ENCODE measurements around the gene TSPAN7.

The TSPAN7 gene, protein sequence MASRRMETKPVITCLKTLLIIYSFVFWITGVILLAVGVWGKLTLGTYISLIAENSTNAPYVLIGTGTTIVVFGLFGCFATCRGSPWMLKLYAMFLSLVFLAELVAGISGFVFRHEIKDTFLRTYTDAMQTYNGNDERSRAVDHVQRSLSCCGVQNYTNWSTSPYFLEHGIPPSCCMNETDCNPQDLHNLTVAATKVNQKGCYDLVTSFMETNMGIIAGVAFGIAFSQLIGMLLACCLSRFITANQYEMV

DNA sequence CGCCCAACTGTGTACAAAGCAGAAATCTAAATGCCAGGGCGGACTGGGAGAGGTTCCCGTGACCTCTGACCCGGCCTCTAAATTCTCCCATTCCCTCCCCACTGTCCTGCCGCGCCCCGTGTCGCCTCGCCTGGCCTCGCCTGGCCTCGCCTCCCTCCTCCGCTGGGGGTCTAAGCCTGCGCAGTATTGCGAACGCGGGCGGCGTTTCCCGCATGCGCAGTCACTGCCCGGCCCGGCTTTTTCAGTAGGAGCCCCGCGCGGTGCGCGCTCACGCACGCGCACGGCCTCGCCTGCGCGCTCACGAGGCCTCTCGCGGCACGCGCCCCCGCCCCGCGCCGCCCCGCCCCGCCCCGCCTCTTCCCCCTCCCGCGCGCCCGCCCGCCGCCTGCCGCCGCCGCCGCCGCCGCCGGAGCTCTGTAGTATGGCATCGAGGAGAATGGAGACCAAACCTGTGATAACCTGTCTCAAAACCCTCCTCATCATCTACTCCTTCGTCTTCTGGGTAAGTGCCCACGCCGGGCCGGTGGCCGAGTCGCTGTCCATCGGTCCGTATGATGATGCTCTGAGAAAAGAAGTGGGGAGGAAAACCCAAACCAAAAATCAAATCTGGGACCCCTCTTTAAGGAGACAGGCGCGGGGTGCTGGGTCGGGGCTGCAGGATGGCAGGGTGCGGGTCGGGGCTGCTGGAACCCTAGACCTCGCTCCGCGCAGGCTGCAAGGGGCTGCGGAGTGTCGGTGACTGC, at the start of gene TSPAN7:
Gene TSPAN7 (plus strand): TSS at position 417 of the 743 bp plus-strand sequence. CDS start 5 bp downstream, at position 422.
- ATAC-seq, result peak; percentile 73

DNA sequence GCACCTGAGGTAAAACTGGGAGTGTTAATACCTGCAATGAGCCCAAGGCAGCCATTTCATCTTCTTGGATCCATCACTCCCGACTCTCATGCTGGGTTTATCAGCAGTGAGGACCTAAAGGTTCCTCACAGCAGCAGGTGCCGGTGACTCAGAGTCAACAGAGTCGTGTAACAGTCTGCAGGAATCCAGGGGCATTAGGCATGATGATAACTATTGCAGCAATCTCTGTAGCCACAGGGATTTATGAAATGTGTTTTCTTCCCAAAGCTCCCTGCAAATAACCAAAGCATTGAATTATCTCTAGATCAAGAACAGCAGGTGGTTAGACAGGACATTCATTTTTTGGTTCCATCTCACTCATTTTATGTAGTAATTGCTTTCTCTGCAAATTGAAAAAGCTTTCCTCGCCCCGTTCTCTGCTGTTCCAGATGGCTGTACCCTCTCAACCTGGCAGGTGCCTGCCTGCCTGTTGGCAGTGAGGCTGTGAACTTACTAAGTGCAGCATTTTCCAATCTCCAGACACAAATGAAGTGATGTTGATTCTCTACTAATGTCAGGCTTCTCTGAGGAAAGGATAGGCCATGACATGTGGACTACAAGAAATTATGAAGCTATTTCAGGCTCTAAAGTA, 48.1 kb upstream of the TSPAN7 start:
- no peak for TF ChIP-seq ARNTL (CRISPR knock-in tag; IDR thresholded peaks at IDR 0.05; ENCODE audit: borderline replicate concordance, low read depth)
- TF ChIP-seq, protein P1, sequence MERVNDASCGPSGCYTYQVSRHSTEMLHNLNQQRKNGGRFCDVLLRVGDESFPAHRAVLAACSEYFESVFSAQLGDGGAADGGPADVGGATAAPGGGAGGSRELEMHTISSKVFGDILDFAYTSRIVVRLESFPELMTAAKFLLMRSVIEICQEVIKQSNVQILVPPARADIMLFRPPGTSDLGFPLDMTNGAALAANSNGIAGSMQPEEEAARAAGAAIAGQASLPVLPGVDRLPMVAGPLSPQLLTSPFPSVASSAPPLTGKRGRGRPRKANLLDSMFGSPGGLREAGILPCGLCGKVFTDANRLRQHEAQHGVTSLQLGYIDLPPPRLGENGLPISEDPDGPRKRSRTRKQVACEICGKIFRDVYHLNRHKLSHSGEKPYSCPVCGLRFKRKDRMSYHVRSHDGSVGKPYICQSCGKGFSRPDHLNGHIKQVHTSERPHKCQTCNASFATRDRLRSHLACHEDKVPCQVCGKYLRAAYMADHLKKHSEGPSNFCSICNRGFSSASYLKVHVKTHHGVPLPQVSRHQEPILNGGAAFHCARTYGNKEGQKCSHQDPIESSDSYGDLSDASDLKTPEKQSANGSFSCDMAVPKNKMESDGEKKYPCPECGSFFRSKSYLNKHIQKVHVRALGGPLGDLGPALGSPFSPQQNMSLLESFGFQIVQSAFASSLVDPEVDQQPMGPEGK (CRISPR knock-in tag; IDR thresholded peaks at IDR 0.05; ENCODE audit: borderline replicate concordance), result no peak
- TF ChIP-seq TCF4 (CRISPR knock-in tag; IDR thresholded peaks at IDR 0.05; ENCODE audit: borderline replicate concordance), result no peak
- TF ChIP-seq BACH2 (CRISPR knock-in tag; IDR thresholded peaks at IDR 0.05; ENCODE audit: borderline replicate concordance), result no peak
- ATAC-seq, result no peak

More for the DNA sequence above, at the start of gene TSPAN7:
- TF ChIP-seq, protein P2, sequence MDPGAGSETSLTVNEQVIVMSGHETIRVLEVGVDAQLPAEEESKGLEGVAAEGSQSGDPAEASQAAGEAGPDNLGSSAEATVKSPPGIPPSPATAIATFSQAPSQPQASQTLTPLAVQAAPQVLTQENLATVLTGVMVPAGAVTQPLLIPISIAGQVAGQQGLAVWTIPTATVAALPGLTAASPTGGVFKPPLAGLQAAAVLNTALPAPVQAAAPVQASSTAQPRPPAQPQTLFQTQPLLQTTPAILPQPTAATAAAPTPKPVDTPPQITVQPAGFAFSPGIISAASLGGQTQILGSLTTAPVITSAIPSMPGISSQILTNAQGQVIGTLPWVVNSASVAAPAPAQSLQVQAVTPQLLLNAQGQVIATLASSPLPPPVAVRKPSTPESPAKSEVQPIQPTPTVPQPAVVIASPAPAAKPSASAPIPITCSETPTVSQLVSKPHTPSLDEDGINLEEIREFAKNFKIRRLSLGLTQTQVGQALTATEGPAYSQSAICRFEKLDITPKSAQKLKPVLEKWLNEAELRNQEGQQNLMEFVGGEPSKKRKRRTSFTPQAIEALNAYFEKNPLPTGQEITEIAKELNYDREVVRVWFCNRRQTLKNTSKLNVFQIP (CRISPR knock-in tag; IDR thresholded peaks at IDR 0.05; ENCODE audit: borderline replicate concordance, low read depth), result no peak
- TF ChIP-seq SNAI2 (CRISPR knock-in tag; IDR thresholded peaks at IDR 0.05), result no peak
- TF ChIP-seq, protein P3, sequence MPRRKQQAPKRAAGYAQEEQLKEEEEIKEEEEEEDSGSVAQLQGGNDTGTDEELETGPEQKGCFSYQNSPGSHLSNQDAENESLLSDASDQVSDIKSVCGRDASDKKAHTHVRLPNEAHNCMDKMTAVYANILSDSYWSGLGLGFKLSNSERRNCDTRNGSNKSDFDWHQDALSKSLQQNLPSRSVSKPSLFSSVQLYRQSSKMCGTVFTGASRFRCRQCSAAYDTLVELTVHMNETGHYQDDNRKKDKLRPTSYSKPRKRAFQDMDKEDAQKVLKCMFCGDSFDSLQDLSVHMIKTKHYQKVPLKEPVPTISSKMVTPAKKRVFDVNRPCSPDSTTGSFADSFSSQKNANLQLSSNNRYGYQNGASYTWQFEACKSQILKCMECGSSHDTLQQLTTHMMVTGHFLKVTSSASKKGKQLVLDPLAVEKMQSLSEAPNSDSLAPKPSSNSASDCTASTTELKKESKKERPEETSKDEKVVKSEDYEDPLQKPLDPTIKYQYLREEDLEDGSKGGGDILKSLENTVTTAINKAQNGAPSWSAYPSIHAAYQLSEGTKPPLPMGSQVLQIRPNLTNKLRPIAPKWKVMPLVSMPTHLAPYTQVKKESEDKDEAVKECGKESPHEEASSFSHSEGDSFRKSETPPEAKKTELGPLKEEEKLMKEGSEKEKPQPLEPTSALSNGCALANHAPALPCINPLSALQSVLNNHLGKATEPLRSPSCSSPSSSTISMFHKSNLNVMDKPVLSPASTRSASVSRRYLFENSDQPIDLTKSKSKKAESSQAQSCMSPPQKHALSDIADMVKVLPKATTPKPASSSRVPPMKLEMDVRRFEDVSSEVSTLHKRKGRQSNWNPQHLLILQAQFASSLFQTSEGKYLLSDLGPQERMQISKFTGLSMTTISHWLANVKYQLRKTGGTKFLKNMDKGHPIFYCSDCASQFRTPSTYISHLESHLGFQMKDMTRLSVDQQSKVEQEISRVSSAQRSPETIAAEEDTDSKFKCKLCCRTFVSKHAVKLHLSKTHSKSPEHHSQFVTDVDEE (CRISPR knock-in tag; IDR thresholded peaks at IDR 0.05), result no peak
- TF ChIP-seq ZNF565 (CRISPR knock-in tag; conservative IDR thresholded peaks at IDR 0.05; ENCODE audit: low read depth), result no peak
- TF ChIP-seq, protein P4, sequence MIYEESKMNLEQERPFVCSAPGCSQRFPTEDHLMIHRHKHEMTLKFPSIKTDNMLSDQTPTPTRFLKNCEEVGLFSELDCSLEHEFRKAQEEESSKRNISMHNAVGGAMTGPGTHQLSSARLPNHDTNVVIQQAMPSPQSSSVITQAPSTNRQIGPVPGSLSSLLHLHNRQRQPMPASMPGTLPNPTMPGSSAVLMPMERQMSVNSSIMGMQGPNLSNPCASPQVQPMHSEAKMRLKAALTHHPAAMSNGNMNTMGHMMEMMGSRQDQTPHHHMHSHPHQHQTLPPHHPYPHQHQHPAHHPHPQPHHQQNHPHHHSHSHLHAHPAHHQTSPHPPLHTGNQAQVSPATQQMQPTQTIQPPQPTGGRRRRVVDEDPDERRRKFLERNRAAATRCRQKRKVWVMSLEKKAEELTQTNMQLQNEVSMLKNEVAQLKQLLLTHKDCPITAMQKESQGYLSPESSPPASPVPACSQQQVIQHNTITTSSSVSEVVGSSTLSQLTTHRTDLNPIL (CRISPR knock-in tag; IDR thresholded peaks at IDR 0.05; ENCODE audit: low read depth), result no peak

DNA sequence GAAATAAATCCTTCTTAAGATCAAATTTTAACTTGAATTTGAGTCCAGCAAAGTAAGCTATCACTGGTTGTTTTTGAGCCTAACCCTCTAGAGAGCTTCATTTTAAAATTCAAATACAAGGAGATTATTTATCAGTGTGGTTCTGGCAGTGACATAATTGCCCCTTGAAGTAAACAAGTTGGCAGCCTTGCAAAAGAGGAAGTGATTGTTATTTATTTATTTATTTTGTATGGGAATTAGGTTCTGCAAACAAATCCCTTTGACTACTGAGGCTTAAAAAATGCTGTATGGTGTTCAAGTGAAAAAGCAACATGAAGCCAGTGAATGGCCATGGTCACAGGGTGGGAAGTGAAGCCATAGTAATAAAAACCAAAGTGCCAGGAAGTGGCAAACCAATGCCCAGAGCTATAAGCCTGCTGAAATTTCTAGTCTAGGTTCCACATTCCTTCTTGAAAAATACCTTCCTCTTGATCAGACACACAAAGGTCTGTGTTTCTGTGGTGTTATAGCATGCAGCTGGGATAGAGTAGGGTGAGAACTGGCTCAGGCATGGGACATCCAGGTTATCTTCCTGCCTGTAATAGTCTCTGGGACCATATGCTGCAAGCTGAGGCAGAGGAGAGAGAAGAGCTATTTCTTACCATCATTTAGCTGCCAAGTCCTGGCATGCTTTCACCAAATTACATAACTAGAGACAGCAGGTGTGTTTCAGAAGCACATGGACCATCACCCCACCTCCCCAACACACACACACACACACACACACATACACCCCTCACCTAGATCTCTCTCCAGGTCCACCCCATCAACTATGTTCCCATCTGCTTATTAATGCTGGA, 47.1 kb upstream of the TSPAN7 start:
- no peak for ATAC-seq

DNA sequence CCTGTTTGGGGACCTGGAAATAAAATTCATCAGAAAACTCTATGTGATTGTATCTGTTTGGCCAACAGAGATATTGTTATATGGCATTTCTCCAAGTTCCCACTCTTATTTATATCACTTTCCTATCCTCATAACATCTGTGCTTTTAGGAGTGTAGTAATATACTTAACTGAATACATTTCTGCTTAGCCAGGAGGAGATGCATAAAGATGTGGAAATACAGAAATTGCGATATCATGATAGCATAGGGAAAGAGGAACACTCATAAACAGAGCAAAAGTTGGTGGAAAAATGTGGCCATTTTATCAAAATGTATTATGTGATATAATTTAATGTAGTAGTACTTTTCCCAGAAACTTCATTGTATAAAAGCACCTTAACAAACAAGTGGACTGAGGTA, 46.1 kb upstream of the TSPAN7 start:
- no peak for ATAC-seq
- no peak for TF ChIP-seq RARB (CRISPR knock-in tag; IDR thresholded peaks at IDR 0.05)
- TF ChIP-seq ZNF70 (CRISPR knock-in tag; IDR thresholded peaks at IDR 0.05), result no peak
- TF ChIP-seq TCF4 (CRISPR knock-in tag; IDR thresholded peaks at IDR 0.05; ENCODE audit: borderline replicate concordance), result no peak
- no peak for TF ChIP-seq ZFP30 (CRISPR knock-in tag; IDR thresholded peaks at IDR 0.05)
- TF ChIP-seq, protein P5, sequence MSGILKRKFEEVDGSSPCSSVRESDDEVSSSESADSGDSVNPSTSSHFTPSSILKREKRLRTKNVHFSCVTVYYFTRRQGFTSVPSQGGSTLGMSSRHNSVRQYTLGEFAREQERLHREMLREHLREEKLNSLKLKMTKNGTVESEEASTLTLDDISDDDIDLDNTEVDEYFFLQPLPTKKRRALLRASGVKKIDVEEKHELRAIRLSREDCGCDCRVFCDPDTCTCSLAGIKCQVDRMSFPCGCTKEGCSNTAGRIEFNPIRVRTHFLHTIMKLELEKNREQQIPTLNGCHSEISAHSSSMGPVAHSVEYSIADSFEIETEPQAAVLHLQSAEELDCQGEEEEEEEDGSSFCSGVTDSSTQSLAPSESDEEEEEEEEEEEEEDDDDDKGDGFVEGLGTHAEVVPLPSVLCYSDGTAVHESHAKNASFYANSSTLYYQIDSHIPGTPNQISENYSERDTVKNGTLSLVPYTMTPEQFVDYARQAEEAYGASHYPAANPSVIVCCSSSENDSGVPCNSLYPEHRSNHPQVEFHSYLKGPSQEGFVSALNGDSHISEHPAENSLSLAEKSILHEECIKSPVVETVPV (CRISPR knock-in tag; IDR thresholded peaks at IDR 0.05), result no peak
- no peak for TF ChIP-seq ARNTL (CRISPR knock-in tag; IDR thresholded peaks at IDR 0.05; ENCODE audit: borderline replicate concordance, low read depth)
- TF ChIP-seq OSR1 (CRISPR knock-in tag; IDR thresholded peaks at IDR 0.05), result no peak
- TF ChIP-seq, protein P2 (CRISPR knock-in tag; IDR thresholded peaks at IDR 0.05; ENCODE audit: borderline replicate concordance, low read depth), result no peak

More for the DNA sequence above, 47.1 kb upstream of the TSPAN7 start:
- TF ChIP-seq ESRRG (CRISPR knock-in tag; IDR thresholded peaks at IDR 0.05), result no peak
- no peak for TF ChIP-seq ZFP3 (CRISPR knock-in tag; IDR thresholded peaks at IDR 0.05)
- TF ChIP-seq, protein P2 (CRISPR knock-in tag; IDR thresholded peaks at IDR 0.05; ENCODE audit: borderline replicate concordance, low read depth), result no peak
- no peak for TF ChIP-seq CSDC2 (CRISPR knock-in tag; IDR thresholded peaks at IDR 0.05)
- TF ChIP-seq TCF4 (CRISPR knock-in tag; IDR thresholded peaks at IDR 0.05; ENCODE audit: borderline replicate concordance), result no peak
- no peak for TF ChIP-seq ZNF8 (CRISPR knock-in tag; IDR thresholded peaks at IDR 0.05)
- no peak for TF ChIP-seq OSR1 (CRISPR knock-in tag; IDR thresholded peaks at IDR 0.05)

All from SK-N-SH treated with all-trans-retinoic acid at 6 μM for 48 hours (cell line).